NCI-H2196 (cell line): Measurements from ENCODE around the gene KCNJ15.

Source experiments
- DNase-seq: peaks from one replicate; lab custom pipeline; 2025; ENCODE audit not compliant: unreplicated experiment; lab: John Stamatoyannopoulos, UW

KCNJ15 gene

GRCh38 chr21:38352536-38353219 is 95.9 kb downstream of the KCNJ15 start:
- peak; percentile 90 for DNase-seq

- no peak for DNase-seq
These were observed 97.4 kb downstream of the KCNJ15 start for GRCh38 chr21:38354231-38354630.

- DNase-seq: no peak
These were observed 98.0 kb downstream of the KCNJ15 start for GRCh38 chr21:38354746-38355145.

- no peak for DNase-seq
These were observed 98.6 kb downstream of the KCNJ15 start for GRCh38 chr21:38355353-38355752.

- peak; percentile 91 for DNase-seq
These were observed 99.4 kb downstream of the KCNJ15 start for GRCh38 chr21:38355992-38356781.
